CD14-positive monocyte (primary cell): Measurements from ENCODE around the gene RARB. TPM values are rescaled to one million over a fixed set of nuclear protein-coding genes. Genes with fewer than 3 reads are reported as not detected.

ENCODE experiments used
- DNase-seq, 3 donors: peaks; one replicate each; pipeline ENCODE4 v3.0.0-alpha.2; 2011 to 2022
- H2AFZ ChIP-seq: 2 replicates; pipeline ENCODE4 v1.6.0; 2012; ENCODE audit warnings: mild to moderate bottlenecking, low read depth, low read length, inconsistent platforms; ENCODE audit not compliant: insufficient read depth, poor library complexity, severe bottlenecking
- H3K27ac ChIP-seq, 2 donors: 1 replicate in 1 of 2; 2 replicates in 1 of 2; pipeline ENCODE4 v1.5.1; 2012 to 2013; ENCODE audit warnings: low read length in 2 of 2, control low read depth in 1 of 2, inconsistent platforms in 1 of 2, low read depth in 1 of 2, mild to moderate bottlenecking in 1 of 2
- H3K27me3 ChIP-seq, 2 donors: one replicate each; pipeline versions ENCODE4 v1.6.0 to v1.6.1; 2011 to 2013; ENCODE audit warnings: low read length in 2 of 2; ENCODE audit not compliant: control insufficient read depth in 2 of 2, insufficient read depth in 2 of 2
- H3K36me3 ChIP-seq, 2 donors: replicated peaks in 1 of 2; 1 replicate in 1 of 2; 2 replicates in 1 of 2; pipeline versions ENCODE4 v1.5.1 to v1.6.1; 2012 to 2013; ENCODE audit warnings: low read length in 2 of 2, control low read depth in 1 of 2, inconsistent platforms in 1 of 2, mild to moderate bottlenecking in 1 of 2; ENCODE audit not compliant: insufficient read depth in 2 of 2, control insufficient read depth in 1 of 2
- H3K4me1 ChIP-seq, 2 donors: 1 replicate in 1 of 2; 2 replicates in 1 of 2; pipeline versions ENCODE4 v1.5.1 to v1.6.1; 2012 to 2013; ENCODE audit warnings: low read length in 2 of 2, control low read depth in 1 of 2, inconsistent platforms in 1 of 2, mild to moderate bottlenecking in 1 of 2, moderate library complexity in 1 of 2; ENCODE audit not compliant: insufficient read depth in 2 of 2, control insufficient read depth in 1 of 2
- H3K4me2 ChIP-seq: replicated peaks from 2 replicates; pipeline ENCODE3; 2012; ENCODE audit warnings: low read length, moderate library complexity, mild to moderate bottlenecking; ENCODE audit not compliant: poor library complexity, severe bottlenecking; ENCODE audit errors: extremely low read depth
- H3K4me3 ChIP-seq, 3 experiments: fragments of 200-600 bp in 1 of 3; sonication (generic) in 1 of 3; replicated peaks in 1 of 3; 1 replicate in 2 of 3; 2 replicates in 1 of 3; pipeline ENCODE4 v1.5.1; 2011 to 2013; ENCODE audit warnings: low read length in 3 of 3, mild to moderate bottlenecking in 3 of 3, control low read depth in 2 of 3, low read depth in 2 of 3, inconsistent platforms in 1 of 3, moderate library complexity in 1 of 3
- H3K79me2 ChIP-seq: 2 replicates; pipeline ENCODE4 v1.6.0; 2012; ENCODE audit warnings: mild to moderate bottlenecking, control low read depth, inconsistent platforms, low read length, moderate library complexity; ENCODE audit not compliant: insufficient read depth
- H3K9ac ChIP-seq: 2 replicates; pipeline ENCODE4 v1.6.0; 2017; ENCODE audit warnings: low read length, mild to moderate bottlenecking; ENCODE audit not compliant: insufficient read depth, poor library complexity, severe bottlenecking
- H3K9me3 ChIP-seq, 2 donors: replicated peaks in 1 of 2; 1 replicate in 1 of 2; 2 replicates in 1 of 2; pipeline versions ENCODE4 v1.5.1 to v1.6.1; 2012 to 2013; ENCODE audit warnings: low read length in 2 of 2, control low read depth in 1 of 2; ENCODE audit not compliant: control insufficient read depth in 1 of 2, insufficient read depth in 1 of 2
- H4K20me1 ChIP-seq: 2 replicates; pipeline ENCODE4 v1.6.0; 2012; ENCODE audit warnings: mild to moderate bottlenecking, low read length, control low read depth, moderate library complexity; ENCODE audit not compliant: insufficient read depth
- H3K27ac Mint-ChIP-seq, 7 donors: one replicate each; pipeline ENCODE4 v1.8.0; 2020; ENCODE audit warnings: mild to moderate bottlenecking in 7 of 7, mixed read lengths in 7 of 7, moderate library complexity in 6 of 7, inconsistent platforms in 2 of 7
- H3K27me3 Mint-ChIP-seq, 3 donors: one replicate each; pipeline ENCODE4 v1.8.0; 2021 to 2022; ENCODE audit warnings: low read depth in 3 of 3, mild to moderate bottlenecking in 3 of 3, mixed read lengths in 3 of 3, moderate library complexity in 3 of 3, inconsistent platforms in 1 of 3
- H3K36me3 Mint-ChIP-seq, 2 donors: one replicate each; pipeline ENCODE4 v1.8.0; 2020; ENCODE audit warnings: mixed read lengths in 2 of 2, inconsistent platforms in 1 of 2, mild to moderate bottlenecking in 1 of 2
- H3K4me1 Mint-ChIP-seq: one replicate; pipeline ENCODE4 v1.8.0; 2020; ENCODE audit warnings: mild to moderate bottlenecking, mixed read lengths
- H3K4me3 Mint-ChIP-seq, 2 donors: one replicate each; pipeline ENCODE4 v1.8.0; 2020; ENCODE audit warnings: mild to moderate bottlenecking in 2 of 2, mixed read lengths in 2 of 2, moderate library complexity in 1 of 2
- H3K9me3 Mint-ChIP-seq, 7 donors: one replicate each; pipeline ENCODE4 v1.8.0; 2020 to 2022; ENCODE audit warnings: mixed read lengths in 7 of 7, mild to moderate bottlenecking in 6 of 7, moderate library complexity in 6 of 7, inconsistent platforms in 2 of 7
- WGBS: methylation state at CpG from one replicate; pipeline ENCODE4 v1.1.5; 2013; ENCODE audit warnings: missing lambda C conversion rate; ENCODE audit not compliant: insufficient coverage; 5-methylcytosine and 5-hydroxymethylcytosine counted together
- intact Hi-C, 2 donors: fragments of 100-400 bp; cut with micrococcal nuclease; formaldehyde crosslinking; loops; one replicate each; pipeline versions ENCODE4 v1.15.0 to v1.15.1; 2023
- polyA plus RNA-seq, 3 donors: library from polyadenylated mRNA; depleted of rRNA in 1 of 3; unstranded in 2 of 3; stranded (reverse) in 1 of 3; fragments of 300-500 nt in 2 of 3; fragments of >200 nt in 1 of 3; fragmentation: Illumina TruSeq in 2 of 3; gene quantifications; 1 replicate in 2 of 3; 2 replicates in 1 of 3; pipeline ENCODE4 v1.2.3, GENCODE V29; 2012 to 2021
- TF ChIP-seq, protein P1 (sequence below): fragments of 200-600 bp; IDR thresholded peaks from one replicate; pipeline ENCODE4 v1.8.0; 2022; ENCODE audit warnings: antibody characterized with exemption, mild to moderate bottlenecking

Gene RARB
- polyA plus RNA-seq, 3 donors: not detected

DNA sequence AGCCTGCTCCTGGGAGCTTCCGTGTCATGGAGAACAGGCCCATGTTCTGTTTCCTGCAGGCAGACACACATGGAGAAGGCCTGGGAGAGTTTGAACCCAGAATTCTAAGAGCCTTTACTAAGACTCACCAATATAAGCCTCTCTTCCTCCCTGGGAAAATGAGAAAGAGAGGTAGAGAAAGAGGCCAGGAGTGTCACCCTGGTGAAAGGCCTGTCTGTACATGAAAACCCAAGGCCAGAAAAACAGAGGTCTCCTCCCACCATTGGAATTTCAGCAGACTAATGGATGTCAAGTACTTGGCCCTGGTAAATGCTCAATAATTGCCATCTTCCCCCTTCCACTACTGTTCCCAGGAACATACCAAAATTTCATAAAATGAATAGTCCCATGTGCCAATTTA is 119.0 kb downstream of the RARB start:
- H3K9me3 Mint-ChIP-seq: peaks cover 0 to 11% (median 3%) of the 10 kb centered on the region in 7 donors
- Histone ChIP-seq H4K20me1 (no peaks in the 10 kb centered on the region), H2AFZ (no peak overlapping the region), H3K4me1 (peaks cover 3 to 4% of the 10 kb centered on the region in 2 donors), H3K4me2 (no peak overlapping the region), H3K27me3 (no peaks in the 10 kb centered on the region), H3K9ac (no peak overlapping the region), H3K27ac (no peak overlapping the region), H3K4me3 (no peak overlapping the region), H3K36me3 (no peaks in the 10 kb centered on the region), H3K79me2 (no peaks in the 10 kb centered on the region), H3K9me3 (no peaks in the 10 kb centered on the region)
- no peaks in the 10 kb centered on the region for H3K36me3 Mint-ChIP-seq
- H3K4me3 Mint-ChIP-seq: no peak overlapping the region
- H3K27ac Mint-ChIP-seq: no peak overlapping the region
- peaks cover 2% of the 10 kb centered on the region for H3K4me1 Mint-ChIP-seq
- 80% methylated on average over 1 of the region's 1 CpG for WGBS
- H3K27me3 Mint-ChIP-seq: peaks cover 2 to 4% (median 3%) of the 10 kb centered on the region in 3 donors
- TF ChIP-seq, protein P1, sequence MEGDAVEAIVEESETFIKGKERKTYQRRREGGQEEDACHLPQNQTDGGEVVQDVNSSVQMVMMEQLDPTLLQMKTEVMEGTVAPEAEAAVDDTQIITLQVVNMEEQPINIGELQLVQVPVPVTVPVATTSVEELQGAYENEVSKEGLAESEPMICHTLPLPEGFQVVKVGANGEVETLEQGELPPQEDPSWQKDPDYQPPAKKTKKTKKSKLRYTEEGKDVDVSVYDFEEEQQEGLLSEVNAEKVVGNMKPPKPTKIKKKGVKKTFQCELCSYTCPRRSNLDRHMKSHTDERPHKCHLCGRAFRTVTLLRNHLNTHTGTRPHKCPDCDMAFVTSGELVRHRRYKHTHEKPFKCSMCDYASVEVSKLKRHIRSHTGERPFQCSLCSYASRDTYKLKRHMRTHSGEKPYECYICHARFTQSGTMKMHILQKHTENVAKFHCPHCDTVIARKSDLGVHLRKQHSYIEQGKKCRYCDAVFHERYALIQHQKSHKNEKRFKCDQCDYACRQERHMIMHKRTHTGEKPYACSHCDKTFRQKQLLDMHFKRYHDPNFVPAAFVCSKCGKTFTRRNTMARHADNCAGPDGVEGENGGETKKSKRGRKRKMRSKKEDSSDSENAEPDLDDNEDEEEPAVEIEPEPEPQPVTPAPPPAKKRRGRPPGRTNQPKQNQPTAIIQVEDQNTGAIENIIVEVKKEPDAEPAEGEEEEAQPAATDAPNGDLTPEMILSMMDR: no peak
- no peak for DNase-seq
- intact Hi-C loops: no loop called here

DNA sequence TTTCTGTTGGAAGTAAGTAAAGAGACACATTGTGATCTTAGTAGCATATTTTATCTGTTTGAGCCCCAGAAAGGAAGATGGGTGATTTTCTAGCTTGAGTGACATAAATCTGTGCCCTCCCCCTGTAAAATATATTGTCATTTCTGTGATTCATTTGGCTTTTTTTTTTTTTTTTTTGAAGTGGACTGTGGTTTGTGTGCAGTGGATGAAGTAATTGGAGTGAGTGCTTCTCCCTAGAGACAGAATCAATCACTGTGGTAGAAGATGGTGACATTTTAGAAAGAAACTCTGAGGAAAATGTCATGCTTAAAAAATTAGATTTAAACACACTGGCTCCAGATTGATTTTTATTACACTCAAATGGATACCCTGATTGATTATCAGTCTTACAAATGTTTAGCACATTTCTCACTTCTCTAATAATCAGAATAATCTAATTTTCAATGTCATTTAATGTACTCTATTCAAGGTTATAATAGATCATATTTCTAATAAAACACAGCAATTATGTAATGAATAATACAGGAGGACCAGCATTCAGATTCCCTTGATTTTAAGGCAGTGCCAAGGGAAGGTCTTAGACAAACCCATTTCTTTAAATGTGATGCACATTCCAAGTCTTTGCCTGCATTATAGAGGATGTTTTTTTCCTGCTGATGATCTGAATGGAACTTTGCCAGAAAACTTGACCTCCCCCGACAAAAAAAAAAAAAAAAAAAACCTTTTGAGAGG is 120.0 kb downstream of the RARB start:
- DNase-seq: no peak
- H3K4me3 ChIP-seq: no peak overlapping the region
- no peak overlapping the region for H2AFZ ChIP-seq
- intact Hi-C loops: no loop called here
- Mint-ChIP-seq H3K9me3 (peaks cover 0 to 16% (median 3%) of the 10 kb centered on the region in 7 donors), H3K4me3 (no peak overlapping the region), H3K36me3 (no peaks in the 10 kb centered on the region), H3K27ac (no peak overlapping the region), H3K4me1 (peaks cover 4% of the 10 kb centered on the region), H3K27me3 (peaks cover 3 to 6% (median 4%) of the 10 kb centered on the region in 3 donors)
- H3K27ac ChIP-seq: no peak overlapping the region
- TF ChIP-seq, protein P1: no peak
- no peaks in the 10 kb centered on the region for H3K79me2 ChIP-seq
- H3K9me3 ChIP-seq: no peaks in the 10 kb centered on the region
- WGBS: no CpG with 5 or more reads among the region's 1 CpG
- no peak overlapping the region for H3K4me2 ChIP-seq
- no peaks in the 10 kb centered on the region for H3K27me3 ChIP-seq
- H3K36me3 ChIP-seq: no peaks in the 10 kb centered on the region
- H4K20me1 ChIP-seq: no peaks in the 10 kb centered on the region
- no peak overlapping the region for H3K9ac ChIP-seq
- H3K4me1 ChIP-seq: peaks cover 3 to 5% of the 10 kb centered on the region in 2 donors
